Body of pancreas (tissue), 4 donors: ENCODE results near the gene HAGHL.

Experiments used
- CTCF ChIP-seq, 7 experiments: fragments of 450-650 bp in 4 of 7; fragments of 200-600 bp in 3 of 7; sonication (generic) in 3 of 7; IDR thresholded peaks; one replicate each; pipeline ENCODE4 v1.5.1; 2016 to 2019; ENCODE audit warnings: antibody characterized with exemption in 7 of 7
- POLR2A ChIP-seq, 3 donors: fragments of 450-650 bp; IDR thresholded peaks; one replicate each; pipeline ENCODE4 v1.6.1; 2016; ENCODE audit warnings: antibody characterized with exemption in 3 of 3, mild to moderate bottlenecking in 2 of 3

GRCh38 chr16:722835-723633, 3.9 kb upstream of the HAGHL start:
- TF ChIP-seq CTCF (IDR thresholded peaks at IDR 0.05) (no peak), POLR2A (IDR thresholded peaks at IDR 0.05) (no peak)
